ENCODE results near the gene PTPRU.

PTPRU gene

DNA sequence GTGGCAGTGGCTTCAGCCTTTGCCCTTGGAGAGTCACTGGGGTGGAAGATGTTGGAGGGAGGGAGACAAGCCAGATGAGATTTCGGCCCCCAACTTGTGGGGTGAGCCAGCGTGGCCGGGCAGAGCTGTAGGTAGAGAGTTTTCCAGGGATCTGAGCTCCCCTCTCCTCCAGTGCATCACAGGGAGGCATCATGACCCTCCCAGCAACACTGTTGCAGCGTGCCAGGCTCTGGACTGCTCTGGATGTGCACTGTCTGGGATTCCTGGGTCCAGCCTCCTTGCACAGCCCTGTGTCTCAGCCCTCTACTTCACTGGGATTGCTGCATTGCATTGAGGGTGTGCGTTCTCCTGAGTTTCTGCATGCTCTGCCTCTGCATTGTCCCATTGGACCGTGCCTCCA is 8.9 kb downstream of the PTPRU start:
- DNase-seq (ENCODE audit: low read depth, low spot score) = no peak

DNA sequence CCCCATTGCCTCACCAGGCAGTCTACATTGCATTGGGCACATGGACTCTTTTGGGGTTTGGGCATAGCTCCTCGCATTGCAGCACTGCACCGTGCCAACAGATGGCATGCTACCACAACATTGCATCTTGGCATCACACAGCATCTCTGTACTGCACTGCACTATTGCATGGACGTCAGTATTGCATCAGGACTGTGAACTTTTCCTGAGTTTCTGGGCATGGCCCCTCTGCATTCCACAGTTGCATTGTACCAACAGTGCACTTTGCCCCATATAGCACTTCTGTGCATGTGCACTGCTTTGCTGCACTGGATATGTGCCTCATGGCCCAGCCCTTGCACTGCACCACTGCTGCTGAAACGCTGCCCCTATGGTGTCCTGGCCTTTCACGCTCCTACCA is 9.6 kb downstream of the PTPRU start:
- no peak for DNase-seq (ENCODE audit: low read depth, low spot score)

DNA sequence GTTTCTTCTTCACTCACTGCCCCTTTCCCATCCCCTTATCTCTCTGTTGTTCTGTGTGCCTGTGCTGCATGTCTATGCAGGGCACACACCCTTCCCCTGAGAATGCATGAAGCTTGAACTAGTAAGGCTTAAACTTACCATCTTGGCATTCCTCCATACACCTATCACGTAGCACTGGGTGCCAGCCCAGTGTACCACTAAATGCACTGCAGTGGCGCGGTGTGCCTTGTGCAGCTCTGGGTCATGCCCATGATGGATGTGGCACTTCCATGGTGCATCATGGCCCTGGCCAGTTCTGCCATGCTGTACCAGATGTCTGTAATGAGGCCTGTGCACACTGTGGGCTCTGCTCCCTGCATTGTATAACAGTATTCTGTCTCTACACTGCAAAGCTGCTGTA is 10.7 kb downstream of the PTPRU start:
- DNase-seq (ENCODE audit: low read depth, low spot score) = no peak

DNA sequence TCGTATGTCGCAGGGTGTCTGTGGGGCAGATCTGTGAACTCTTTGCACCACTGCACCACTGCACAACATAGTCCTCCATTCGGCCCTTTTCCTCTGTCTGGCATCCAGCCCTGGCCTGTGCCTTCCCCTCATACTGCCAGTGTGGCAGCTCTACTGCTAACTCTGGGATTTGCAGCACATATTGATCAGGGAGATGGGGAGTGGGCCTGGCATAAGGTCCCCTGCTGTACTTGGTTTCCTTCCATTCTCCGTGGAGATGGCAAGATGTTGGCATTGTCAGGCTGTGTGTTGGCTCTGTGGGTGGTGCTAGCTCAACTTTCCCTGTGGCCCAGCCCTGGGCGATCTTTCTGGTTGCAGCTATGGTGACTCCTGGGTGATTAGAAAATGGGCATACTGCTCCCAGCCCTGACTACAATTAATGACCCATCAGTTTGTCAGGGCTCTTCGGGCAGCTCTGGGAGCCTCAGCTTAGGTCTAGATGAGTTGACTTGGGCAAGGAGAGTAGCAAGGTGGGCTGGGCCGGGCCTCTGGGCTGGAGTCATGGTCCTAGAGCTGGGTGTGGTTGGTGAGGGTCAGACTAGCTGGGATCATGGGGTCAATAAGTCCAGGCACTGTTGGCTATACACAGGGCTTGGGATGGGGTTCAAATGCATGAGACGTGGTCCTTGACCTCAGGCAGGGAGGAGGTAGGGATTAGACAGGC is 11.4 kb downstream of the PTPRU start:
- no peak for DNase-seq (ENCODE audit: low read depth, low spot score)

DNA sequence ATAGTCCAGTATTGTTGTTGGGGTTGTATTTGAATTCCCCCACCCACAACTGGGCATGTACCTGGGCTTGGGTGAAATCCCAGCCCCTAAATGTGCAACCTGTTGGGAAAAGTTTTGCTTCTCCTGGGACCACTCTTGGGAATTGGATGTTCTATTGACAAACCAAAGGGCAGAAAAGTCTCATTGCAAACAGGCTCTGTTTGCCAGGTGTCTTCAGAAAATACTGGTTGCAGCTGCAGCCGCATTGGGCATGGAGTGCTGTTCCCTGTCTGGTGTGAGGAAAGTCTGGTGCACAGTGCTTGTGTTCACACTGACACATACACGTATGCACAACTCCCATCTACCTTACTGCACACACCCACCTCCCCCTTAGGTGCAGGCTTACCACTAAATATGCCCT is 12.1 kb downstream of the PTPRU start:
- DNase-seq (ENCODE audit: low read depth, low spot score) = no peak

DNA sequence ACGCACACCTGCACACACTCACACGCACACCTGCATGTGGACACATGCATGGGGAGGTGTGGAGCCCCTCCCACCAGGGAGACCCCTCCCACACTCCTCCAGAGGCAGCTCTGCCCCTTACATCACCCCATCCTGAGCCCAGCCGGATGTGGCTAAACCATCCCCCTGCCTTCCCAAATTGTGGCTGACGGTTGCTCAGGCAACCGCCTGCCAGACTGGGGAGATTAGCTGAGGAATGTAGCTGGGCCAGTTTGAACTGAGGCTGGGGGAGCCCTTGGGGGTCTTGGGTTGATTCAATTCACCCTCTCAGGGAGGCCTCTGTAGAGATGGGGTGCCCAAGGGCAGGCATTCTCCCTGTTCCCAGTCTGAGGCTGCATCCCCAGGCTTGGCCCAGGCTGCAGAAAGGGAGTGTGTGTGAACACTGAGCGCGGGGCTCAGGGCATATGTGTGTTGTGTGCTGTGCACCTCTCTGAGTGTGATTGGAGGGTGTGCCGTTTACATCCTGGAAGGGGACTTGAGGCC is 12.9 kb downstream of the PTPRU start:
- DNase-seq (ENCODE audit: low read depth, low spot score) = no peak

DNA sequence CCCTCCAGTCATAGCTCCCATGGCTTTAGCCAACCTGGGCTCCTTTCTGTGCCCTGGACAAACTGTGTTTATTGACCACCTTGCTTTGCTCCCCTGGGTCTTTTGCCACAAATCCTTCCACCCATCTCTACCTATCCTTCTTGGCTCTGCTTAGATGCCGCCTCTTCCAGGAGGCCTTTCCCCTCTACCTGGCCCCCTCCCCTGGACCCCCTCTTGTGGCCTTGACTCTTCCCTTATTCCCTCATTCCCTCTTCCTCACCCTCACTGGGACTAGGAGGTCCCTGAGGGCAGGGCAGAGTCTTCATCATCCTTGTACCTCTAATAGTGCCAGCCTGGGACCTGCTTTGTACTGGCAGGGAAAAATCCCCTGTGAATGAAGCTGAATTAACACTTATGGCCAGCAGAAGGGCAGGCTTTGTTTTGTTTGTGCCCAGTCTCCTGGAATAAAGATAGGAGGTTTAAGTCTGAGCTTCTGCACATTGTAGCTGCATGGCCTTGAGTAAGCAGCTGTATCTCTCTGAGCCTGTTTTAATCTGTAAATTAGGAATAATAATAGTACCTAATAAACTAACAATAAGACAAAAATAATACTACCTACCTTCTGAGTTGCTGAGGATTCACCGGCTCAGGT is 13.7 kb downstream of the PTPRU start:
- DNase-seq (ENCODE audit: low read depth, low spot score) = no peak

DNA sequence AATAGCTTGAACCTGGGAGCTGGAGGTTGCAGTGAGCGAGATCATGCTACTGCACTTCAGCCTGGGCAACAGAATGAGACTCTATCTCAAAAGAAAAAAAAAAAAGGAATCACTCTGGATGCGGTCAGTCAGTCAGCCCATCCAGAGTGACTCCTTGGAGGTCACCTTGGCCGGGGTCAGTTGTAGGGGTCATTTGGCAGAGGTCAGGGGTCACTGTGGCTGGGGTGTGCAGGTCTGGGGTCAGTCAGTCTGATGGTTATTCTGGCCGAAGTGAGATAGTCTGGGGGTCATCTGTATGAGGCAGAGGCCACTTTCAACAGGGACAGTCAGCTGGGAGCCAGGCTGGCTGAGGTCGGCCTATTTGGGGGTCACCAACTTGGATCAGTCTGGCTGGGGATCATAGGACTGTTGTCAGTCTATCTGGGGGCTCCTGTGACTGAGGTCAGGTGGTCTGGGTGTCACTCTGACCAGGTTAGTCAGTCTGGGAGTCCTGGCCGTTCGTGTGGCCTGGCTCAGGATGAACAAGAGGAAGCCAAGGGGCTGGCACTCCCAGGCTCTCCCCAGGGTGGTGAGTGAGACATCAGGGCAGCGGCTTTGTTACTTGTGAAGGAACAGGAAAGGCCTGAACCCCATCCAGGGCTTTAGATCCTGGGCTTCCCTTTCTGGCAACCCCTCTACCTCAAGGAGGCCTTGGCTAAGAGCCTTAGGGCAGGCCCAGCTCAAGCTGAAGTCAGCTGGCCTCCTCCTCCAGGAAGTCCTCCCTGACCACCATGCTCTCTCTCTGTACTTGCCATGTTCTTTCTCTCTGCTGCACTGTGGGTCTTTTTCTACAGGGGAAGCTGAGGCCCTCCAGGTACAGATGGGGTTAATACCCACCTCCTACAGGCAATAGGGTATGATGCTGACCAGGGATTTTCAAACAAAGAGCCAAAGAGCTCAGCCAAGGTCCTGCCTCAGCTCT is 15.1 kb downstream of the PTPRU start:
- DNase-seq (ENCODE audit: low read depth, low spot score) = no peak

DNA sequence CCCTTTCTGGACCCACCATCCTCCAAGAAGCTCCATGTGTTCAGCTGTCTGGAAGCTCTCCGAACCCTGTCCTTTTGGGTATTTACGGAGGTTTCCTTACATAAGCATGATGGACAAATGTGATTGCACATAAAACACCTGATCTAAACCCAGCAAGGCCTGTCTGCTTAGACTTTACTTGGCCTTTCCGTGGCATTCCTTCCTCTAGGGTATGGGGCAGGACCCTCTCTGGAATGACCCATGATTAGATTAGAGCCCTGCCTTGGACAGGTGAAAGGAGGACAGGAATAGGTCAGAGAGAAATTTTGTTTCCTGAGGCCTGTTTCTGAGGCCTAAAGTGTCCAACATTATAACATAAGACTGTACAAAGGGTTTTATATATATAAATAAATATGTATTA is 16.9 kb downstream of the PTPRU start:
- no peak for DNase-seq (ENCODE audit: low read depth, low spot score)

DNA sequence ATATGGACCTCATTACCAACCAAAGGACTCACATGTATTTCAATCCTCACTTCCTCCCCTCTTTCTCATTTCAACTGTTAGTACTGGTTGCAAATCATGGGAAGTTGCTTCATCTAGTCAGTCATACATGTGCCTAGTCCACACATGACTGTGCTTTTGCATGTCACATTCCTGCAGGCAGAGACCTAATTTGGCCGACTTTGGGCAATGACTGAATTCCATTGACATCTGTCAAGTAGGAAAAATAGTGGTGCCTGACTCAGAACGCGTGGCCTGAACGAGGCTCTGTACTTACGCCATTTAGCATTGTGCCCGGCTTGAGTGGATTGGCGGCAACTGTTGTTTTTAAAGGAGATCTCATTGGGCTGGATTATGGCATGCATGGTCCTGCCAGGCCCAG is 18.0 kb downstream of the PTPRU start:
- DNase-seq (ENCODE audit: low read depth, low spot score) = no peak

DNA sequence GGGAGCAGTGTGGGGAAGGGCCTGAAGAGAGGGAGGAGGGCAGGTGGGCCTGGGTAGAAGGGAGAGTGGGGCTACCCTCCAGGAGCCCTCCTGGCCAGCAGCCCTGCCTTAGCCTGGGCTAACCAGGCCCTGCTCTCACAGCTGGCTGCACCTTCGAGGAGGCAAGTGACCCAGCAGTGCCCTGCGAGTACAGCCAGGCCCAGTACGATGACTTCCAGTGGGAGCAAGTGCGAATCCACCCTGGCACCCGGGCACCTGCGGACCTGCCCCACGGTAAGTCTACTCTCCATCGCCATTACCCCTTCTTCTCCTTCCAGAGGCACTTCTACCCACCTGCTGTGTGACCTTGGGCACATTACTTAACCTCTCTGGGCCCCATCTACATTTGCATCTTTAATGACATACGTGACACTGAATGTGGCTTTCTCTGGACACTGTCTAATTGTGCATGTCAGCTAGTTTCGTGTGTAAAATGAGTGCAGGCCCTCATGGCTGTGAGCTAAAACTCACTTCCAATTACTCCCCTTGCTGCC is 18.9 kb downstream of the PTPRU start:
- no peak for DNase-seq (ENCODE audit: low read depth, low spot score)

DNA sequence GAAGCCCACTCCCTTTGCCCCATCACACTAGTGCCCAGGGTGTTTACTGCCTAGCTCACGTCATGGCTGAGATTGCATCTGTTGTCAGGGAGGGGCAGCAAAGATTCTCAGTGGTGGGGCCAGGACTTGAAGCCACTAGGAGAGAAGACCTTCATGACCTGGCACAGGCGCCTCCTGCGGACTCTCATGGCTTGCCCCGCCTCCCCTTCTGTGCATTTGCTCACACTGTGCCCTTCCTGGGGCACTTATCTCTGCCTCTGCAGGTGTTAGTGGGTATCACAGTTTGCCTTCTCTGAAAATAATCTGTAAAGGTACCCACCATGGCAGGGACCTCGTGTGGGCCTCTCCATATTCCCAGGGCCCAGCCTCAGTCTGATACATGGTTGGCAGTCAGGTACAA is 20.1 kb downstream of the PTPRU start:
- no peak for DNase-seq (ENCODE audit: low read depth, low spot score)

DNA sequence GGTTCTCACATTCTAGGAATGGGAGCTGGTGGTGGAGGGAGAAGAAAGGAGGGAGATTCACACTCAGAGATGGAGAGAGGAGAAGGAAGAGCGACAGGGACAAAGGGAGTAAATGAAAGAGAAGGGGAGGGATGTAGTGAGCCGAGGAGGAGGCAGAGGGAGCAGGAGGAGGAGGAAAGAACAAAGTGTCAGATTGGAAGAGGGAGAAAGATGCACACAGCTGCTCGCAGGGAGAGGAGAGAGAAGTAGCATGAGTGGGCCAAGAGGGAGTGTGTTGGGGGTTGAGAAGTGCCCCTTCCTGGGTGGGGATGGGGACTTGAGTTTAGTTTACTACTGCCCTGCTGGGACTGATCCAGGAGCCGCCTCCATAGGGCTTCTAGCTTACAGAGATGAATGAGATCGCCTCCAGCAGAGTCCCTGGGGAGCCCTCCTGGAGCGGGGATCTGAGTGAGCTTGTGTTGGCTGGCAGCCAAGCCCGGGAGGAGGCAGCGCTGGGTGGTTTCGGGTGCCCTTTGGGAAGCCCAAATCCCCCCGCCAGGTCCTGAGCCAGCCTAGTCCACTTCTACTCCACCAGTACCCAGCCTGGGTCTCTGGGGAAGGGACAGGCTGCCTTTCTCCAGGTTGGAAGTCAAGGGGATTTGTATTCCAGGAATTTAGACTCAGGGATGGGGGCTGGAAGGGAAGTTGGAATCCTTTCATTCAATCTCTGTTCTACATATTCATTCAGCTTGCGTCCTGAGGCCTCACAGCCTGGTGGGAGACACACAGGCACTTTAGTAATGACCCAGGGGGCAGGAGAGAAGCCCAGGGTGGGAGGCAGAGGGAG is 20.9 kb downstream of the PTPRU start:
- no peak for DNase-seq (ENCODE audit: low read depth, low spot score)

DNA sequence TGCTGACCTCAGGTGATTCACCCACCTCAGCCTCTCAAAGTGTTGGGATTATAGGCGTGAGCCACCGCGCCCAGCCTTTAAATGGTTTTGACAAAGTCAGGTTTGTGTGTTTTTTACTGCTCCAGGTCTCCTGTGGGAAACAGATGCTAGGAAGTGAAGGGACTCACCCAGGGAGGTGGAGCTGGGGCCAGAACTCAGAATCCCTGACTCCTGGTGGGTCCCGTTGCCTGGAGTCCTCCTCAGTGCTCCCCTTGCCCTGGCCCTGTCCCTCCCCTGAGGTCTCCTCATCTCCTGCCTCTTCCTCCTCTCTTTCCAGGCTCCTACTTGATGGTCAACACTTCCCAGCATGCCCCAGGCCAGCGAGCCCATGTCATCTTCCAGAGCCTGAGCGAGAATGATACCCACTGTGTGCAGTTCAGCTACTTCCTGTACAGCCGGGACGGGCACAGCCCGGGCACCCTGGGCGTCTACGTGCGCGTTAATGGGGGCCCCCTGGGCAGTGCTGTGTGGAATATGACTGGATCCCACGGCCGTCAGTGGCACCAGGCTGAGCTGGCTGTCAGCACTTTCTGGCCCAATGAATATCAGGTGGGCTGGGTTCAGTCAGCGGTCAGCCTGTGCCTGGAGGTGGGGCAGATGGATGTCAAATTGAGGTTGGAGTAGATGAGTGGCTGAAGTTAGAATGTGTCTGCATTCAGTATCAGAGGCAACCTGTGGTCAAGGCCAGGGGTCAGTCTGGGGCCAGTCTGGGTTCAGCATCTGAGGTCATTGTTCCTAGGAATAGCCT is 22.1 kb downstream of the PTPRU start:
- DNase-seq (ENCODE audit: low read depth, low spot score) = no peak

DNA sequence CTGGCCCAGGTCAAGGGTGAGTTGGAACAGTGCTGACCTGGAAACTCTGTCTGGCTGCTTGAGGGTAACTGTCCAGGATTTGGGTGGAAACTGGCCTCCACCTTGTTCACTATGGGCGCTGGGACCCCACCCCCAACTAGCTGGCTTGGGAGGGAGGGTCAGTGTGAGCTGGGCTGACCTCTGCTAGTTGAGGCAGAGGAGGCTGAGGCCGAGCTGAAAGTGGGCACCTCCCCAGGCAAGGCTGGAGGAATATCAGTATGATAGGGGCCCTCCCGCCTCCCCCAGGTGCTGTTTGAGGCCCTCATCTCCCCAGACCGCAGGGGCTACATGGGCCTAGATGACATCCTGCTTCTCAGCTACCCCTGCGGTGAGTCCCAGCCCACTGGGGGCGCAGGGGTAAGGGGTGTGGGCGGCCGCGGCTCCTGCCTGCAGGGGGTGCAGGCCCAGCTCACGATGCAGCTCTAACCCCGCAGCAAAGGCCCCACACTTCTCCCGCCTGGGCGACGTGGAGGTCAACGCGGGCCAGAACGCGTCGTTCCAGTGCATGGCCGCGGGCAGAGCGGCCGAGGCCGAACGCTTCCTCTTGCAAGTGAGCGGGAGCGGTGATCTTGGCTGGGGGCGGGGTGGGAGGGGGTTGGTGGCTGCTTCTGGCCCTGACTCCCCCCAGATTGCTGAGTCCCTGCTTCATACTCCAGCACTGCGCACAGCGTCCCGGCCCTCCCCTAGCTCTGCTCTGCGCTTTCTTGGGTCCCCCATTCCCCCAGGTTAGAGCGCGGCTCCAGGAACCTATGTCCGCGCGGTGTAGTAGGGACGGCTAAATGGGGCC is 22.9 kb downstream of the PTPRU start:
- DNase-seq (ENCODE audit: low read depth, low spot score) = no peak

DNA sequence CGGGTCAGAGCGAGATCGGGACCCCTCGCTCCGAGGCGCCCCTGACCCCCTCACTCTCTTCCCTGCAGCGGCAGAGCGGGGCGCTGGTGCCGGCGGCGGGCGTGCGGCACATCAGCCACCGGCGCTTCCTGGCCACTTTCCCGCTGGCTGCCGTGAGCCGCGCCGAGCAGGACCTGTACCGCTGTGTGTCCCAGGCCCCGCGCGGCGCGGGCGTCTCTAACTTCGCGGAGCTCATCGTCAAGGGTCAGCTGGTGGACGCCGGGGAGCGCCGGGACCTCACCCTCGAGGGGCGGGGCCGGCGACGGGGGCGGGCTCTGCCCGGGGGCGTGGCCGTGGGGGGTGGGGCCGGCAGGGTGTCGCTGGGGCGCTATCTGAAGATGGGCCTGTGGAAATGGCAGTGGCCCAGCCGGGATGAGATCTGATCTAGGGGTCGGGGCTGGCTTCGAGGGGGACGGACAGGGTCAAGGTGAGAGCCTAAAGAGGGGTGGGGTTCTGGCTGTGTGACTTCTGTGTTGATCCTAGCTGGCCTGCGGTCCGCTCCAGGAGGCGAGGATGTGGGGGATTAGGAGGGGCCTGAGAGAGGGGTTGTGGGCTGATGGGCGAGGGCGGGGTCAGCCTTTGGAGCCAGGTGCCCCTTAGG is 23.6 kb downstream of the PTPRU start:
- DNase-seq (ENCODE audit: low read depth, low spot score) = no peak

DNA sequence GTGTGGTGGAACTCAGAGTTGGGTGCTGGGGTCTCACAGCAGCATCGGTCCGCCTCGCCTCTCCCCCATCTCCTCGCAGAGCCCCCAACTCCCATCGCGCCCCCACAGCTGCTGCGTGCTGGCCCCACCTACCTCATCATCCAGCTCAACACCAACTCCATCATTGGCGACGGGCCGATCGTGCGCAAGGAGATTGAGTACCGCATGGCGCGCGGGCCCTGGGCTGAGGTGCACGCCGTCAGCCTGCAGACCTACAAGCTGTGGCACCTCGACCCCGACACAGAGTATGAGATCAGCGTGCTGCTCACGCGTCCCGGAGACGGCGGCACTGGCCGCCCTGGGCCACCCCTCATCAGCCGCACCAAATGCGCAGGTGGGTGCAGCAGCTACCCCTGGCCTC is 24.2 kb downstream of the PTPRU start:
- DNase-seq (ENCODE audit: low read depth, low spot score) = no peak

DNA sequence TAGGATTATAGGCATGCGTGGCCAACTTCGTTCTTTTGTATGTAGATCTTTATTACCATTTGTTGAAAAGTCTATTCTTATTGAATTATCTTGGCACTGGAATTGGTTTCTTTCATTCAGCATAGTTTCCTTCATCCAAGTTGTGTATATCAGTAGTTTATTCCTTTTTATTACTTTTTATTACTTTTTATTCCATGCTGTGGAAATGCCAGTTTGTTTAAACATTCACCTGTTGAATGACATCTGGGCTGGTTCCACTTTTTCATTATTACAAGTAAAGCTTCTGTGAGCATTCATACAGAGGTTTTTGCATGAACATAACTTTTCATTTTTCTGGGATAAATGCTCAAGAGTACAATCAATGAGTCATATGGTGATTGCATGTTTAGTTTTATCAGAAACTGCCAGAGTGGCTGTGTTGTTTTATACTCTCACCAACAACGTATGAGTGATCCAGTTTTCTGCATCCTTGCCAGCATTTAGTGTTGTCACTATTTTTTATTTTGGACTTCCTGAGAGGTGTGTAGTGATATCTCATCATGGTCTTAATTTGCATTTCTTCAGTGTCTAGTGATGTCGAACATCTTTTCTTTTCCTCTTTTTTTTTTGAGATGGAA is 28.6 kb downstream of the PTPRU start:
- DNase-seq (ENCODE audit: low read depth, low spot score) = no peak

DNA sequence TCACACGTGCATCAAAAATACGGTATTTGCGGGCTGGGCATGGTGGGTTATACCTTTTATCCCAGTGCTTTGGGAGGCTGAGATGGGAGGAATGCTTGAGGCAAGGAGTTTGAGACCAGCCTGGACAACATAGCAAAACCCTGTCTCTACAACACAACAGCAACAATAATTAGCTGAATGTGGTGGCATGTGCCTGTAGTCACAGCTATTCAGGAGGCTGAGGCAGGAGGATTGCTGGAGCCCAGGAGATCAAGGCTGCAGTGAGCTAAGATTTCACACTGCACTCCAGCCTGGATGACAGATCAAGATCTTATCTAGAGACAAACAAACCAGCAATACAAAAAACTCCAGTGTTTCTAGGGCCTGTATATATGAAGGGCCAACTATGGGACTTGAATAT is 30.6 kb downstream of the PTPRU start:
- no peak for DNase-seq (ENCODE audit: low read depth, low spot score)
